Inferior parietal cortex (tissue), 1 donor: ENCODE data around the gene DEPDC1B.
A peak's percentile ranks its signal among the peaks of the same experiment; 100 is the strongest.
"Not testable (repeated sequence)": the region's sequence is repeated elsewhere in the genome, so short reads cannot be mapped to it uniquely, and the experiment has no call there.

Experiments
- DNase-seq: peaks from one replicate; pipeline ENCODE4 v3.0.0-alpha.2; 2016; ENCODE audit errors: extremely low spot score

Gene DEPDC1B

GRCh38 chr5:60648175-60648574 is 51.8 kb downstream of the DEPDC1B start:
- DNase-seq: no peak

GRCh38 chr5:60640901-60641300 is 59.1 kb downstream of the DEPDC1B start:
- no peak for DNase-seq

- DNase-seq: no peak
These were observed 60.4 kb downstream of the DEPDC1B start for GRCh38 chr5:60639544-60639943.

GRCh38 chr5:60638300-60638699 is 61.7 kb downstream of the DEPDC1B start:
- no peak for DNase-seq

- no peak for DNase-seq
These were observed 63.3 kb downstream of the DEPDC1B start for GRCh38 chr5:60636644-60637043.

- DNase-seq: no peak
These were observed 64.0 kb downstream of the DEPDC1B start for GRCh38 chr5:60636001-60636400.

- no peak for DNase-seq
These were observed 65.9 kb downstream of the DEPDC1B start for GRCh38 chr5:60634051-60634450.

GRCh38 chr5:60633341-60633740 is 66.6 kb downstream of the DEPDC1B start:
- no peak for DNase-seq

- DNase-seq: no peak
These were observed 67.8 kb downstream of the DEPDC1B start for GRCh38 chr5:60632153-60632552.

- DNase-seq: no peak
These were observed 69.1 kb downstream of the DEPDC1B start for GRCh38 chr5:60630836-60631235.

GRCh38 chr5:60630179-60630578 is 69.8 kb downstream of the DEPDC1B start:
- no peak for DNase-seq

- DNase-seq: not testable (repeated sequence)
These were observed 75.1 kb downstream of the DEPDC1B start for GRCh38 chr5:60624875-60625274.

GRCh38 chr5:60620752-60621151 is 79.2 kb downstream of the DEPDC1B start:
- DNase-seq: not testable (repeated sequence)

GRCh38 chr5:60613826-60614225 is 86.1 kb downstream of the DEPDC1B start:
- no peak for DNase-seq

GRCh38 chr5:60611099-60611740 is 88.7 kb downstream of the DEPDC1B start:
- no peak for DNase-seq

- no peak for DNase-seq
These were observed 95.2 kb downstream of the DEPDC1B start for GRCh38 chr5:60604771-60605170.

GRCh38 chr5:60598424-60598823 is 101.5 kb downstream of the DEPDC1B start:
- no peak for DNase-seq

GRCh38 chr5:60597572-60598320 is 102.2 kb downstream of the DEPDC1B start:
- peak; percentile 20 for DNase-seq

- DNase-seq: no peak
These were observed 105.1 kb downstream of the DEPDC1B start for GRCh38 chr5:60594715-60595477.

GRCh38 chr5:60590172-60590571 is 109.8 kb downstream of the DEPDC1B start:
- DNase-seq: no peak

GRCh38 chr5:60587312-60587711 is 112.7 kb downstream of the DEPDC1B start:
- not testable (repeated sequence) for DNase-seq

GRCh38 chr5:60586307-60586901 is 113.6 kb downstream of the DEPDC1B start:
- peak; percentile 67 for DNase-seq
